ENCODE data around the gene FBXL22.

FBXL22 gene

GRCh38 chr15:63593705-63594671, 3.2 kb upstream of the FBXL22 start:
- DNase-seq (ENCODE audit: low read depth in 2 of 2) = no peak

- no peak for DNase-seq (ENCODE audit: low read depth in 2 of 2)
Observed at GRCh38 chr15:63595065-63595464, 2.1 kb upstream of the FBXL22 start.

GRCh38 chr15:63595688-63596087, 1.5 kb upstream of the FBXL22 start:
- no peak for DNase-seq (ENCODE audit: low read depth in 2 of 2)

- no peak for DNase-seq (ENCODE audit: low read depth in 2 of 2)
Observed at GRCh38 chr15:63596676-63597037, 530 bp upstream of the FBXL22 start.

GRCh38 chr15:63597821-63598220, 634 bp downstream of the FBXL22 start:
- DNase-seq (ENCODE audit: low read depth in 2 of 2) = no peak

- no peak for DNase-seq (ENCODE audit: low read depth in 2 of 2)
Observed at GRCh38 chr15:63598473-63599400, 1.6 kb downstream of the FBXL22 start.

GRCh38 chr15:63599401-63600000, 2.3 kb downstream of the FBXL22 start:
- no peak for DNase-seq (ENCODE audit: low read depth in 2 of 2)

GRCh38 chr15:63600001-63600615, 2.9 kb downstream of the FBXL22 start:
- DNase-seq (ENCODE audit: low read depth in 2 of 2) = no peak

- peak; percentile 73 to 76 for DNase-seq (ENCODE audit: low read depth in 2 of 2)
Observed at GRCh38 chr15:63600616-63601025, 3.4 kb downstream of the FBXL22 start.

- peak in 1 of 2 donors; percentile 13 for DNase-seq (ENCODE audit: low read depth in 2 of 2)
Observed at GRCh38 chr15:63601026-63601703, 4.0 kb downstream of the FBXL22 start.

- DNase-seq (ENCODE audit: low read depth in 2 of 2) = no peak
Observed at GRCh38 chr15:63601704-63602185, 4.6 kb downstream of the FBXL22 start.

- DNase-seq (ENCODE audit: low read depth in 2 of 2) = no peak
Observed at GRCh38 chr15:63602595-63602994, 5.4 kb downstream of the FBXL22 start.

GRCh38 chr15:63603516-63603915, 6.3 kb downstream of the FBXL22 start:
- DNase-seq (ENCODE audit: low read depth in 2 of 2) = no peak

- DNase-seq (ENCODE audit: low read depth in 2 of 2) = no peak
Observed at GRCh38 chr15:63604281-63604680, 7.1 kb downstream of the FBXL22 start.

GRCh38 chr15:63605036-63605435, 7.8 kb downstream of the FBXL22 start:
- DNase-seq (ENCODE audit: low read depth in 2 of 2) = no peak

- DNase-seq (ENCODE audit: low read depth in 2 of 2) = peak in 1 of 2 donors; percentile 17
Observed at GRCh38 chr15:63605816-63606215, 8.6 kb downstream of the FBXL22 start.

GRCh38 chr15:63606308-63606707, 9.1 kb downstream of the FBXL22 start:
- DNase-seq (ENCODE audit: low read depth in 2 of 2) = no peak

- DNase-seq (ENCODE audit: low read depth in 2 of 2) = no peak
Observed at GRCh38 chr15:63608989-63609388, 11.8 kb downstream of the FBXL22 start.

GRCh38 chr15:63609448-63609847, 12.3 kb downstream of the FBXL22 start:
- DNase-seq (ENCODE audit: low read depth in 2 of 2) = no peak

- DNase-seq (ENCODE audit: low read depth in 2 of 2) = peak in 1 of 2 donors; percentile 48
Observed at GRCh38 chr15:63610209-63610841, 13.1 kb downstream of the FBXL22 start.
